Measurements from ENCODE around the gene CRACR2A.
A peak's percentile ranks its signal among the peaks of the same experiment; 100 is the strongest.

CRACR2A gene

GRCh38 chr12:3752741-3753486 lies at the start of gene CRACR2A:
TSS of gene CRACR2A (minus strand) at chr12:3753109. CDS start at chr12:3696999, 56,110 bp downstream.
- peak; percentile 63 for TF ChIP-seq MYC (IDR thresholded peaks at IDR 0.05; ENCODE audit: low read depth, low read length)
- peak; percentile 45 for TF ChIP-seq CTCF (IDR thresholded peaks at IDR 0.05; ENCODE audit: low read depth, low read length)
- TF ChIP-seq POLR2A (IDR thresholded peaks at IDR 0.05; ENCODE audit: extremely low read depth, insufficient read length), result peak; percentile 52
- TF ChIP-seq MAX (IDR thresholded peaks at IDR 0.05; ENCODE audit: low read depth, low read length), result peak; percentile 66
- peak within 1 kb of the TSS; percentile 70 for H3K4me3 ChIP-seq (ENCODE audit: low read depth, low read length)
- DNase-seq (ENCODE audit: low read depth), result peak; percentile 93

- TF ChIP-seq MAX (IDR thresholded peaks at IDR 0.05; ENCODE audit: low read depth, low read length) (no peak), POLR2A (IDR thresholded peaks at IDR 0.05; ENCODE audit: extremely low read depth, insufficient read length) (no peak), CTCF (IDR thresholded peaks at IDR 0.05; ENCODE audit: low read depth, low read length) (peak; percentile 8), MYC (IDR thresholded peaks at IDR 0.05; ENCODE audit: low read depth, low read length) (no peak)
- peak; percentile 17 for DNase-seq (ENCODE audit: low read depth)
- H3K4me3 ChIP-seq (ENCODE audit: low read depth, low read length), result no peak overlapping the region
Measured at GRCh38 chr12:3797531-3798048, 44.7 kb upstream of the CRACR2A start.

- H3K4me3 ChIP-seq (ENCODE audit: low read depth, low read length), result no peak overlapping the region
- TF ChIP-seq CTCF (IDR thresholded peaks at IDR 0.05; ENCODE audit: low read depth, low read length) (no peak), MYC (IDR thresholded peaks at IDR 0.05; ENCODE audit: low read depth, low read length) (no peak), MAX (IDR thresholded peaks at IDR 0.05; ENCODE audit: low read depth, low read length) (no peak), POLR2A (IDR thresholded peaks at IDR 0.05; ENCODE audit: extremely low read depth, insufficient read length) (no peak)
- no peak for DNase-seq (ENCODE audit: low read depth)
Measured at GRCh38 chr12:3795492-3796133, 42.7 kb upstream of the CRACR2A start.

- no peak for DNase-seq (ENCODE audit: low read depth)
- no peak for TF ChIP-seq MAX (IDR thresholded peaks at IDR 0.05; ENCODE audit: low read depth, low read length)
- no peak for TF ChIP-seq CTCF (IDR thresholded peaks at IDR 0.05; ENCODE audit: low read depth, low read length)
- TF ChIP-seq POLR2A (IDR thresholded peaks at IDR 0.05; ENCODE audit: extremely low read depth, insufficient read length), result no peak
- no peak for TF ChIP-seq MYC (IDR thresholded peaks at IDR 0.05; ENCODE audit: low read depth, low read length)
- no peak overlapping the region for H3K4me3 ChIP-seq (ENCODE audit: low read depth, low read length)
Measured at GRCh38 chr12:3795066-3795465, 42.2 kb upstream of the CRACR2A start.

GRCh38 chr12:3792623-3793288 lies 39.8 kb upstream of the CRACR2A start:
- H3K4me3 ChIP-seq (ENCODE audit: low read depth, low read length), result no peak overlapping the region
- TF ChIP-seq POLR2A (IDR thresholded peaks at IDR 0.05; ENCODE audit: extremely low read depth, insufficient read length) (no peak), MYC (IDR thresholded peaks at IDR 0.05; ENCODE audit: low read depth, low read length) (no peak)
- DNase-seq (ENCODE audit: low read depth), result no peak

Measured in NB4 (cell line).